ENCODE data around the gene ADCY1.

DNA sequence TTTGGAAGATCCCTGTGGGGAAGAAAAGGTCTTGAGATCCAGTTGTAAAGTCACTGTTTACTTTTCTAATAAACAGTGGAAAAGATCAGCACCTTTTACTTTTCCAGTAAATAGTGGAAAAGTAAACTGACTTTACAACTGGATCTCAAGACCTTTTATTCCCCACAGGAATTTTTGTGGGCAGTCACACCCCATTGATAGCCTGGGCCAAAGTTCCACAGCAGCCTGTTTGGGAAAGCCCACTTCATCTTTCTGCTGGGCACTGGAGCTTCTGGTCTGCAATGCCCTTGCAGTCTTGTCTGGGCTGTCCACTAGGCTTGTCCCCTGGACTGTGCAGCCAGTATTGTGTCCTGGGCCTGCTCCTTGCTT lies 50.2 kb downstream of the ADCY1 start:
- TF ChIP-seq ZNF274 (IDR thresholded peaks at IDR 0.05; ENCODE audit: low read depth, low read length) (no peak), YY1 (IDR thresholded peaks at IDR 0.05; ENCODE audit: insufficient read depth, insufficient read length) (no peak)

Data from NT2/D1 (cell line).